Panc1 (cell line): ENCODE data around the gene ARHGAP45. TPM values are rescaled to one million over a fixed set of nuclear protein-coding genes. Genes with fewer than 3 reads are reported as not detected.

Source experiments
- ATAC-seq: fragments of 200-7000 bp; cut with Tn5 transposase; 2 replicates; pipeline ENCODE4 v1.9.1; 2020; ENCODE audit warnings: mild to moderate bottlenecking, moderate library complexity
- BruUV-seq: library from RNA; stranded (reverse); fragments of 400-500 nt; replicated peaks from 2 replicates; lab custom pipeline; 2021; lab: Mats Ljungman, UMichigan
- CTCF ChIA-PET: fragments of 300-600 bp; sonication (Branson Sonifier 250); formaldehyde crosslinking; loops from one replicate; lab custom pipeline; 2022; ENCODE audit warnings: antibody characterized with exemption; lab: Charles Lee
- POLR2A ChIA-PET: fragments of 300-600 bp; sonication (Branson Sonifier 250); formaldehyde crosslinking; loops from one replicate; lab custom pipeline; 2022; ENCODE audit warnings: antibody characterized with exemption; lab: Charles Lee
- DNase-seq: peaks from one replicate; pipeline ENCODE4 v3.0.0-alpha.2; 2010; ENCODE audit warnings: low read depth, low spot score
- H3K27ac ChIP-seq: 2 replicates; pipeline ENCODE4 v1.5.1; 2011; ENCODE audit warnings: mild to moderate bottlenecking, low read length, inconsistent platforms
- H3K27me3 ChIP-seq: fragments of 200-500 bp; sonication (Bioruptor generic); 2 replicates; pipeline ENCODE4 v1.6.0; 2014; ENCODE audit warnings: low read length, inconsistent platforms; ENCODE audit not compliant: control insufficient read depth, insufficient read depth
- H3K36me3 ChIP-seq: fragments of 200-500 bp; sonication (Bioruptor generic); 2 replicates; pipeline ENCODE4 v1.5.1; 2014; ENCODE audit warnings: inconsistent platforms, mild to moderate bottlenecking, low read length, moderate library complexity; ENCODE audit not compliant: control insufficient read depth, insufficient read depth
- H3K4me1 ChIP-seq: 2 replicates; pipeline ENCODE4 v1.5.1; 2011; ENCODE audit warnings: inconsistent platforms, mild to moderate bottlenecking, low read length, moderate library complexity; ENCODE audit not compliant: control insufficient read depth, insufficient read depth
- H3K4me3 ChIP-seq, 2 experiments: 2 replicates each; pipeline ENCODE4 v1.5.1; 2011 to 2012; ENCODE audit warnings: low read depth in 2 of 2, low read length in 2 of 2, mild to moderate bottlenecking in 2 of 2, inconsistent platforms in 1 of 2, moderate library complexity in 1 of 2
- H3K9me3 ChIP-seq: fragments of 200-500 bp; sonication (Bioruptor generic); 2 replicates; pipeline ENCODE4 v1.5.1; 2014; ENCODE audit warnings: low read depth, mild to moderate bottlenecking, inconsistent platforms, low read length, moderate library complexity; ENCODE audit not compliant: control insufficient read depth, insufficient read depth
- POLR2AphosphoS5 ChIP-seq: IDR thresholded peaks from 2 replicates; pipeline ENCODE4 v1.6.1; 2012; ENCODE audit warnings: mild to moderate bottlenecking, low read depth, low read length, moderate library complexity
- SIN3A ChIP-seq: IDR thresholded peaks from 2 replicates; pipeline ENCODE4 v1.6.1; 2012; ENCODE audit warnings: low read depth, mild to moderate bottlenecking, low read length, moderate library complexity, borderline replicate concordance; ENCODE audit not compliant: insufficient read depth
- TCF7L2 ChIP-seq: IDR thresholded peaks from 2 replicates; pipeline ENCODE4 v1.6.1; 2011; ENCODE audit warnings: mild to moderate bottlenecking, low read depth, low read length, inconsistent platforms
- in situ Hi-C: cut with HindIII; loops from 2 replicates; pipeline ENCODE4 v1.10.0; 2016; ENCODE audit warnings: low sequenced_read_pairs, low pct_unique_long_range_greater_than_20kb
- intact Hi-C: fragments of 100-400 bp; cut with micrococcal nuclease; formaldehyde crosslinking; loops from one replicate; pipeline ENCODE4 v1.10.0; 2022; ENCODE audit not compliant: unreplicated experiment
- total RNA-seq: library from RNA; stranded (reverse); gene quantifications from one replicate; pipeline ENCODE4 v1.2.1, GENCODE V29; 2021; ENCODE audit not compliant: unreplicated experiment
- TF ChIP-seq, protein P1 (sequence below), 2 experiments: IDR thresholded peaks; 2 replicates each; pipeline ENCODE4 v1.6.1; 2011 to 2012; ENCODE audit warnings: low read depth in 2 of 2, control low read depth in 1 of 2, low read length in 1 of 2, mild to moderate bottlenecking in 1 of 2, moderate library complexity in 1 of 2; ENCODE audit not compliant: insufficient read depth in 1 of 2
- TF ChIP-seq, protein P2 (sequence below): fragments of 450-650 bp; IDR thresholded peaks from 2 replicates; pipeline ENCODE4 v1.5.1; 2017; ENCODE audit warnings: mild to moderate bottlenecking

ARHGAP45 gene
- total RNA-seq, 1 experiment from 2014 or later = 27.8 TPM

DNA sequence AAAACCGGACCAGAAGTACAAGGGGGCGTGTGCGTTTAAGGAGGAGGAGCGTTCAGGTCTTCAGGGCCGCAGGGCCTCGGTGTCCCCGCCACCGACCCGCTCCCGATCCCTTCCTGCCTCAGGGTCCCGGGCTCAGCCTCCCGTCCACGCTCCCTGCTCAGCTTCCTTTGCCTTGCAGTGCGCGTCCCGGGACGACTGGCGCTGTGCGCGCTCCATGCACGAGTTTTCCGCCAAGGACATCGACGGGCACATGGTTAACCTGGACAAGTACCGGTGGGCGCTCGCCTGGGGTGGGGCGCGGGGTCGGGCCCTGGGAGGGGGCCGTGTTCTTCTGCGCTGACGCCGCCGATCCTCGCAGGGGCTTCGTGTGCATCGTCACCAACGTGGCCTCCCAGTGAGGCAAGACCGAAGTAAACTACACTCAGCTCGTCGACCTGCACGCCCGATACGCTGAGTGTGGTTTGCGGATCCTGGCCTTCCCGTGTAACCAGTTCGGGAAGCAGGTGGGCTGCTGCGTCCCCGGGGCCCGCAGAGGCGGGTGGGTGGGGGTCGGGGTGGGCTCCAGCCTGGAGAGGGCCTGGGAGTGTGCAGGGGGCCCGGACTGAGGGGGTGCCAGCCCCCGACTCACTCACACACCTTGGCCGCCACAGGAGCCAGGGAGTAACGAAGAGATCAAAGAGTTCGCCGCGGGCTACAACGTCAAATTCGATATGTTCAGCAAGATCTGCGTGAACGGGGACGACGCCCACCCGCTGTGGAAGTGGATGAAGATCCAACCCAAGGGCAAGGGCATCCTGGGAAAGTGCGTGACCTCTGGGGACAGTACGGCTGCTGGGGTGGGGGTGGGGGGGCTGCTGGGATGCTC, 38.3 kb downstream of the ARHGAP45 start:
- Histone ChIP-seq H3K27ac (peak overlapping the region; percentile 83), H3K27me3 (no peaks in the 10 kb centered on the region), H3K36me3 (no peaks in the 10 kb centered on the region; the same call in 1 of the 2 replicates), H3K4me1 (peaks cover 36% of the 10 kb centered on the region), H3K9me3 (no peaks in the 10 kb centered on the region), H3K4me3 (peak overlapping the region; percentile 58 to 62)
- in situ Hi-C loops (no loop called here), intact Hi-C loops (no loop called here)
- DNase-seq (no peak), ATAC-seq (no peak)
- TSS peak; percentile 93 for BruUV-seq
- POLR2A ChIA-PET = interaction anchor here (0.6 kb wide), 1 partner anchor 90 kb away, joined by 3 read pairs; no protein-coding TSS in a partner anchor
- CTCF ChIA-PET = interaction anchor here (0.6 kb wide), 1 partner anchor 86 kb away, joined by 3 read pairs; no protein-coding TSS in a partner anchor
- peak; percentile 62 for TF ChIP-seq POLR2AphosphoS5
- TF ChIP-seq, protein P1, sequence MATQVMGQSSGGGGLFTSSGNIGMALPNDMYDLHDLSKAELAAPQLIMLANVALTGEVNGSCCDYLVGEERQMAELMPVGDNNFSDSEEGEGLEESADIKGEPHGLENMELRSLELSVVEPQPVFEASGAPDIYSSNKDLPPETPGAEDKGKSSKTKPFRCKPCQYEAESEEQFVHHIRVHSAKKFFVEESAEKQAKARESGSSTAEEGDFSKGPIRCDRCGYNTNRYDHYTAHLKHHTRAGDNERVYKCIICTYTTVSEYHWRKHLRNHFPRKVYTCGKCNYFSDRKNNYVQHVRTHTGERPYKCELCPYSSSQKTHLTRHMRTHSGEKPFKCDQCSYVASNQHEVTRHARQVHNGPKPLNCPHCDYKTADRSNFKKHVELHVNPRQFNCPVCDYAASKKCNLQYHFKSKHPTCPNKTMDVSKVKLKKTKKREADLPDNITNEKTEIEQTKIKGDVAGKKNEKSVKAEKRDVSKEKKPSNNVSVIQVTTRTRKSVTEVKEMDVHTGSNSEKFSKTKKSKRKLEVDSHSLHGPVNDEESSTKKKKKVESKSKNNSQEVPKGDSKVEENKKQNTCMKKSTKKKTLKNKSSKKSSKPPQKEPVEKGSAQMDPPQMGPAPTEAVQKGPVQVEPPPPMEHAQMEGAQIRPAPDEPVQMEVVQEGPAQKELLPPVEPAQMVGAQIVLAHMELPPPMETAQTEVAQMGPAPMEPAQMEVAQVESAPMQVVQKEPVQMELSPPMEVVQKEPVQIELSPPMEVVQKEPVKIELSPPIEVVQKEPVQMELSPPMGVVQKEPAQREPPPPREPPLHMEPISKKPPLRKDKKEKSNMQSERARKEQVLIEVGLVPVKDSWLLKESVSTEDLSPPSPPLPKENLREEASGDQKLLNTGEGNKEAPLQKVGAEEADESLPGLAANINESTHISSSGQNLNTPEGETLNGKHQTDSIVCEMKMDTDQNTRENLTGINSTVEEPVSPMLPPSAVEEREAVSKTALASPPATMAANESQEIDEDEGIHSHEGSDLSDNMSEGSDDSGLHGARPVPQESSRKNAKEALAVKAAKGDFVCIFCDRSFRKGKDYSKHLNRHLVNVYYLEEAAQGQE (IDR thresholded peaks at IDR 0.05; ENCODE audit: insufficient read depth in 1 of 2, low read depth in 2 of 2, low read length in 1 of 2) = no peak
- TF ChIP-seq, protein P2, sequence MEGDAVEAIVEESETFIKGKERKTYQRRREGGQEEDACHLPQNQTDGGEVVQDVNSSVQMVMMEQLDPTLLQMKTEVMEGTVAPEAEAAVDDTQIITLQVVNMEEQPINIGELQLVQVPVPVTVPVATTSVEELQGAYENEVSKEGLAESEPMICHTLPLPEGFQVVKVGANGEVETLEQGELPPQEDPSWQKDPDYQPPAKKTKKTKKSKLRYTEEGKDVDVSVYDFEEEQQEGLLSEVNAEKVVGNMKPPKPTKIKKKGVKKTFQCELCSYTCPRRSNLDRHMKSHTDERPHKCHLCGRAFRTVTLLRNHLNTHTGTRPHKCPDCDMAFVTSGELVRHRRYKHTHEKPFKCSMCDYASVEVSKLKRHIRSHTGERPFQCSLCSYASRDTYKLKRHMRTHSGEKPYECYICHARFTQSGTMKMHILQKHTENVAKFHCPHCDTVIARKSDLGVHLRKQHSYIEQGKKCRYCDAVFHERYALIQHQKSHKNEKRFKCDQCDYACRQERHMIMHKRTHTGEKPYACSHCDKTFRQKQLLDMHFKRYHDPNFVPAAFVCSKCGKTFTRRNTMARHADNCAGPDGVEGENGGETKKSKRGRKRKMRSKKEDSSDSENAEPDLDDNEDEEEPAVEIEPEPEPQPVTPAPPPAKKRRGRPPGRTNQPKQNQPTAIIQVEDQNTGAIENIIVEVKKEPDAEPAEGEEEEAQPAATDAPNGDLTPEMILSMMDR = no peak
- TF ChIP-seq TCF7L2 = peak; percentile 93

DNA sequence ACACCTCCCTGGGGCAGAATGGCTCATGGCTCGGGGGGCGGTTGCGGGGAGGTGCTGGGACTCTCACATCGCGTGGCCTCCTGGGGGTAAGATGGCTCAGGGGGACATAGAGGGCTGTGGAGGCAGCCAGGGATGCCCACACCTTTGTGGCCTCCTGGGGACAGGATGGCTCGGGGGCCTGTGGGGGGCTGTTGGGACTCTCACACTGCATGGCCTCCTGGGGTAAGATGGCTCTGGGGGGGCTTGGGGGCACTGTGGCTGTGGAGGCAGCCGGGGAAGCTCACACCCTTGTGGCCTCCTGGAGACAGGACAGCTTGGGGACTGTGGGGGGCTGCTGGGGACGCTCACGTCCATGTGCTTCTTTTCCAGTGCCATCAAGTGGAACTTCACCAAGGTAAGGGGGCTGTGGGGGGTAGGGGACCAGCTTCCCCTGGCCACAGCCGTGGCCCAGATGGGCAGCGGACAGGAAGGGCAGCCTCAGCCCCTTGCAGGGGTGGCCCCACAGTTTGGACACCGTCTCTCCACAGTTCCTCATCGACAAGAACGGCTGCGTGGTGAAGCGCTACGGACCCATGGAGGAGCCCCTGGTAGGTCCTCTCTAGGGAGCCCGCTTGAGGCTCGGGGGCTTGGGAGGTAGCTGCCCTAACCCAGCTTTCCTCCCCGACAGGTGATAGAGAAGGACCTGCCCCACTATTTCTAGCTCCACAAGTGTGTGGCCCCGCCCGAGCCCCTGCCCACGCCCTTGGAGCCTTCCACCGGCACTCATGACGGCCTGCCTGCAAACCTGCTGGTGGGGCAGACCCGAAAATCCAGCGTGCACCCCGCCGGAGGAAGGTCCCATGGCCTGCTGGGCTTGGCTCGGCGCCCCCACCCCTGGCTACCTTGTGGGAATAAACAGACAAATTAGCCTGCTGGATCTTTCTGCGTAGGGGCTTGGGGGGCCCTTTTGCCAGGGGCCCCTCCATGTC, 39.2 kb downstream of the ARHGAP45 start:
- intact Hi-C loops (no loop called here), in situ Hi-C loops (no loop called here)
- BruUV-seq = no TSS peak
- Histone ChIP-seq H3K36me3 (no peaks in the 10 kb centered on the region; the same call in 1 of the 2 replicates), H3K27ac (peak overlapping the region; percentile 83), H3K4me1 (peaks cover 43% of the 10 kb centered on the region), H3K4me3 (peak overlapping the region; percentile 58 to 62), H3K9me3 (no peaks in the 10 kb centered on the region), H3K27me3 (no peaks in the 10 kb centered on the region)
- CTCF ChIA-PET = interaction anchor here (0.5 to 0.6 kb wide), 2 partner anchors 87 to 138 kb away, joined by 3 read pairs; no protein-coding TSS in a partner anchor
- ATAC-seq (no peak), DNase-seq (no peak)
- POLR2A ChIA-PET = interaction anchor here (0.6 kb wide), 2 partner anchors 19 to 91 kb away, joined by 3 read pairs; no protein-coding TSS in a partner anchor
- TF ChIP-seq POLR2AphosphoS5 (peak; percentile 49), SIN3A (0 out of 2 replicates have a peak, but pooled peaks have one; percentile 46), TCF7L2 (no peak; the same call in 1 of the 2 replicates)
- TF ChIP-seq, protein P1 (IDR thresholded peaks at IDR 0.05; ENCODE audit: insufficient read depth in 1 of 2, low read depth in 2 of 2, low read length in 1 of 2) = no peak
- TF ChIP-seq, protein P2 = no peak
